Measurements from ENCODE around the gene RAB31.

Gene RAB31

GRCh38 chr18:9782073-9782857 lies 74.2 kb downstream of the RAB31 start:
- Histone ChIP-seq H3K36me3 (ENCODE audit: insufficient read depth, low read length) (no peaks in the 10 kb centered on the region), H3K27me3 (ENCODE audit: insufficient read depth, low read length, poor library complexity) (peaks cover 7% of the 10 kb centered on the region), H4K20me1 (ENCODE audit: insufficient read depth, low read length) (no peaks in the 10 kb centered on the region), H3K79me2 (ENCODE audit: insufficient read depth, low read length) (no peaks in the 10 kb centered on the region), H3K9ac (ENCODE audit: low read depth, low read length) (no peak overlapping the region), H3K9me3 (ENCODE audit: insufficient read depth, low read length, severe bottlenecking) (no peaks in the 10 kb centered on the region), H3K4me3 (ENCODE audit: low read depth in 1 of 2, low read length in 2 of 2) (no peak overlapping the region), H3K27ac (ENCODE audit: low read length) (no peak overlapping the region), H3K4me1 (ENCODE audit: insufficient read depth, low read length) (no peaks in the 10 kb centered on the region), H2AFZ (ENCODE audit: low read depth, low read length) (no peak overlapping the region), H3K4me2 (ENCODE audit: insufficient read depth, low read length) (no peak overlapping the region)
- TF ChIP-seq, protein P1, sequence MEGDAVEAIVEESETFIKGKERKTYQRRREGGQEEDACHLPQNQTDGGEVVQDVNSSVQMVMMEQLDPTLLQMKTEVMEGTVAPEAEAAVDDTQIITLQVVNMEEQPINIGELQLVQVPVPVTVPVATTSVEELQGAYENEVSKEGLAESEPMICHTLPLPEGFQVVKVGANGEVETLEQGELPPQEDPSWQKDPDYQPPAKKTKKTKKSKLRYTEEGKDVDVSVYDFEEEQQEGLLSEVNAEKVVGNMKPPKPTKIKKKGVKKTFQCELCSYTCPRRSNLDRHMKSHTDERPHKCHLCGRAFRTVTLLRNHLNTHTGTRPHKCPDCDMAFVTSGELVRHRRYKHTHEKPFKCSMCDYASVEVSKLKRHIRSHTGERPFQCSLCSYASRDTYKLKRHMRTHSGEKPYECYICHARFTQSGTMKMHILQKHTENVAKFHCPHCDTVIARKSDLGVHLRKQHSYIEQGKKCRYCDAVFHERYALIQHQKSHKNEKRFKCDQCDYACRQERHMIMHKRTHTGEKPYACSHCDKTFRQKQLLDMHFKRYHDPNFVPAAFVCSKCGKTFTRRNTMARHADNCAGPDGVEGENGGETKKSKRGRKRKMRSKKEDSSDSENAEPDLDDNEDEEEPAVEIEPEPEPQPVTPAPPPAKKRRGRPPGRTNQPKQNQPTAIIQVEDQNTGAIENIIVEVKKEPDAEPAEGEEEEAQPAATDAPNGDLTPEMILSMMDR (IDR thresholded peaks at IDR 0.05; ENCODE audit: borderline replicate concordance, extremely low read depth, low read length, poor library complexity, severe bottlenecking), result no peak
- TF ChIP-seq EZH2 (IDR thresholded peaks at IDR 0.05; ENCODE audit: borderline replicate concordance, low read depth, low read length, severe bottlenecking), result no peak
- ATAC-seq (ENCODE audit: insufficient read depth, low read depth), result no peak
- no peak for DNase-seq

GRCh38 chr18:9786631-9787030 lies 78.5 kb downstream of the RAB31 start:
- H3K27ac ChIP-seq (ENCODE audit: low read length), result no peak overlapping the region
- no peak for TF ChIP-seq EZH2 (IDR thresholded peaks at IDR 0.05; ENCODE audit: borderline replicate concordance, low read depth, low read length, severe bottlenecking)
- no peak for ATAC-seq (ENCODE audit: insufficient read depth, low read depth)

DNA sequence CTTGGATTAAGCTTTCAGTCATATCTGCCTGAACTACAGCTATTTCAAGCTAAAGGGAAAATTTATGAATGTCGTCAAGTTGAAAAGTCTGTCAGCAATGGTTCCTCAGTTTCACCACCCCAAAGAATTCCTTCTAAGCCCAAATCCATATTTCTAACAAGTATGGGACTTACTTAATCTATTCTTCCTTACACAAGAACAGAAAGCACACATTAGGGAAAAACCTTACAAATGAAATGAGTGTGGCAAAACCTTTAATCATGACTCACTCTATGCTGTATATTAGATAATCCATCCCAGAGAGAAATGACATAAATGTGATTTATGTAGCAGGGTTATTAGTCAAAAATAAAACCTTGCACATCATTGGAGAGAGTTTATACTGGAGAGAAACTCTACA lies 78.9 kb downstream of the RAB31 start:
- H3K9me3 ChIP-seq (ENCODE audit: insufficient read depth, low read length, severe bottlenecking), result no peaks in the 10 kb centered on the region
- H3K4me3 ChIP-seq (ENCODE audit: low read depth in 1 of 2, low read length in 2 of 2), result no peak overlapping the region
- H4K20me1 ChIP-seq (ENCODE audit: insufficient read depth, low read length), result no peaks in the 10 kb centered on the region
- H3K36me3 ChIP-seq (ENCODE audit: insufficient read depth, low read length), result no peaks in the 10 kb centered on the region
- H2AFZ ChIP-seq (ENCODE audit: low read depth, low read length), result no peak overlapping the region
- H3K79me2 ChIP-seq (ENCODE audit: insufficient read depth, low read length), result no peaks in the 10 kb centered on the region
- ATAC-seq (ENCODE audit: insufficient read depth, low read depth) (no peak), DNase-seq (no peak)
- no peak overlapping the region for H3K9ac ChIP-seq (ENCODE audit: low read depth, low read length)
- H3K27ac ChIP-seq (ENCODE audit: low read length), result no peak overlapping the region
- H3K4me1 ChIP-seq (ENCODE audit: insufficient read depth, low read length), result no peaks in the 10 kb centered on the region
- H3K4me2 ChIP-seq (ENCODE audit: insufficient read depth, low read length), result no peak overlapping the region
- no peaks in the 10 kb centered on the region for H3K27me3 ChIP-seq (ENCODE audit: insufficient read depth, low read length, poor library complexity)
- TF ChIP-seq, protein P1 (IDR thresholded peaks at IDR 0.05; ENCODE audit: borderline replicate concordance, extremely low read depth, low read length, poor library complexity, severe bottlenecking), result no peak
- TF ChIP-seq EZH2 (IDR thresholded peaks at IDR 0.05; ENCODE audit: borderline replicate concordance, low read depth, low read length, severe bottlenecking), result no peak

More at GRCh38 chr18:9786631-9787030, 78.5 kb downstream of the RAB31 start:
- no peak overlapping the region for H3K4me2 ChIP-seq (ENCODE audit: insufficient read depth, low read length)
- no peaks in the 10 kb centered on the region for H3K79me2 ChIP-seq (ENCODE audit: insufficient read depth, low read length)
- H3K27me3 ChIP-seq (ENCODE audit: insufficient read depth, low read length, poor library complexity), result no peaks in the 10 kb centered on the region
- H4K20me1 ChIP-seq (ENCODE audit: insufficient read depth, low read length), result no peaks in the 10 kb centered on the region
- DNase-seq, result no peak
- H3K4me3 ChIP-seq (ENCODE audit: low read depth in 1 of 2, low read length in 2 of 2), result no peak overlapping the region
- no peak overlapping the region for H3K9ac ChIP-seq (ENCODE audit: low read depth, low read length)
- H3K36me3 ChIP-seq (ENCODE audit: insufficient read depth, low read length), result no peaks in the 10 kb centered on the region
- H2AFZ ChIP-seq (ENCODE audit: low read depth, low read length), result no peak overlapping the region
- no peaks in the 10 kb centered on the region for H3K4me1 ChIP-seq (ENCODE audit: insufficient read depth, low read length)
- H3K9me3 ChIP-seq (ENCODE audit: insufficient read depth, low read length, severe bottlenecking), result no peaks in the 10 kb centered on the region

DNA sequence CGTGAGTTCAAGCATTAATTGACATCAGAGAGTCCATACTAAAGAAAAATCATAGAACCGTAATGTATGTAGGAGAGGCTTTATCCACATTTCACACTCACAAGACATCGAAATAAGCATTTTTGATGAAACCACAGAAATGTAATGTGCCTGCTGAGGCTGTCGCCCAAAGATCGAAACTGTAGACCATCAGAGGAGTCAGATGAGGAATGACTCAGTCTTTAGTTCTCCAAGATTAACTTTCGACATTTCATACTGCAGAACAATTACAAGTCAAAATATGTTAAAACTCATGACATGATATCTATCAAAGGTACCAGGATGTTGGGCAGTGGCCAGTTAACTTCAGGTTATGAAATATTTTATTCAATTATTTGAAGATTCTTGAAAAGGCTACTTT lies 79.6 kb downstream of the RAB31 start:
- TF ChIP-seq, protein P1 (IDR thresholded peaks at IDR 0.05; ENCODE audit: borderline replicate concordance, extremely low read depth, low read length, poor library complexity, severe bottlenecking), result no peak
- Histone ChIP-seq H3K79me2 (ENCODE audit: insufficient read depth, low read length) (no peaks in the 10 kb centered on the region), H3K36me3 (ENCODE audit: insufficient read depth, low read length) (no peaks in the 10 kb centered on the region), H2AFZ (ENCODE audit: low read depth, low read length) (no peak overlapping the region), H3K9me3 (ENCODE audit: insufficient read depth, low read length, severe bottlenecking) (no peaks in the 10 kb centered on the region), H3K27me3 (ENCODE audit: insufficient read depth, low read length, poor library complexity) (no peaks in the 10 kb centered on the region), H3K4me3 (ENCODE audit: low read depth in 1 of 2, low read length in 2 of 2) (no peak overlapping the region), H3K4me1 (ENCODE audit: insufficient read depth, low read length) (no peaks in the 10 kb centered on the region), H3K4me2 (ENCODE audit: insufficient read depth, low read length) (no peak overlapping the region), H3K27ac (ENCODE audit: low read length) (no peak overlapping the region), H3K9ac (ENCODE audit: low read depth, low read length) (no peak overlapping the region), H4K20me1 (ENCODE audit: insufficient read depth, low read length) (no peaks in the 10 kb centered on the region)
- ATAC-seq (ENCODE audit: insufficient read depth, low read depth), result no peak
- DNase-seq, result no peak

Measured in DND-41 (cell line).